HG03175 (cell line): ENCODE measurements around the gene C1orf174.

Source experiments
- ATAC-seq: cut with Tn5 transposase; IDR thresholded peaks from one replicate; pipeline ENCODE4 v1.9.1; 2021; ENCODE audit warnings: mild to moderate bottlenecking, moderate library complexity; ENCODE audit not compliant: unreplicated experiment

The C1orf174 gene

DNA sequence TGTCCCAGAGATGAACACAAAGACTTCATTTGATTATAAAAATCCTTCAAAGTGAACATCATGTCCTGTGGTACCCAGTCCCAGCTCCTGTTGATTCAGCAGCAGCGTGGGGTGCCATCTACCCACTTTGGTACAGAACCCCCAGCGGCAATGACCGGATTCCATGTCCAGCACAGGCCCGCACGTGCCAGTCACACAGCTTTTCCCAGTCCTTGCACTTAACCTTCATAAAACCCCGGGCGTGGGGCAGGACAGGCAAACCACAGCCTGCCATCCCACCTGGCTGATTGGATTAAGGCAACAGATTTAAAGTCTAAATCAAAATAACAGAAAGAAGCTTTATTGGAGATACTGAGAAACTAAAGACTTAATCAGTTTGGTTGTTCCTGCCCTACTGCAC, 58.6 kb downstream of the C1orf174 start:
- ATAC-seq = no peak
